Trophoblast cell (in vitro differentiated cells and primary cell): ENCODE results near the gene ARHGAP22.

Experiments
- DNase-seq, 2 donors: peaks; one replicate each; pipeline ENCODE4 v3.0.0-alpha.2; 2016
- H2AFZ ChIP-seq: 2 replicates; pipeline ENCODE4 v1.6.1; 2013; ENCODE audit warnings: low read length, moderate library complexity, mild to moderate bottlenecking; ENCODE audit not compliant: insufficient read depth, poor library complexity
- H2AK5ac ChIP-seq: 2 replicates; pipeline ENCODE4 v1.6.1; 2013; ENCODE audit warnings: mild to moderate bottlenecking, low read length
- H2BK120ac ChIP-seq: 2 replicates; pipeline ENCODE4 v1.6.1; 2013; ENCODE audit warnings: low read length, mild to moderate bottlenecking, moderate library complexity; ENCODE audit not compliant: insufficient read depth, poor library complexity
- H2BK12ac ChIP-seq: 2 replicates; pipeline ENCODE4 v1.6.1; 2013; ENCODE audit warnings: mild to moderate bottlenecking, low read length, moderate library complexity
- H2BK5ac ChIP-seq: 2 replicates; pipeline ENCODE4 v1.6.1; 2013; ENCODE audit warnings: low read length, low read depth, moderate library complexity, mild to moderate bottlenecking; ENCODE audit not compliant: poor library complexity
- H3K14ac ChIP-seq: 2 replicates; pipeline ENCODE4 v1.6.1; 2013; ENCODE audit warnings: mild to moderate bottlenecking, low read length
- H3K18ac ChIP-seq: 2 replicates; pipeline ENCODE4 v1.6.1; 2013; ENCODE audit warnings: mild to moderate bottlenecking, low read length
- H3K23ac ChIP-seq: 2 replicates; pipeline ENCODE4 v1.6.1; 2013; ENCODE audit warnings: low read length
- H3K27ac ChIP-seq: 2 replicates; pipeline ENCODE4 v1.5.1; 2013; ENCODE audit warnings: low read depth, mild to moderate bottlenecking, inconsistent platforms, low read length, moderate library complexity
- H3K27me3 ChIP-seq: 2 replicates; pipeline ENCODE4 v1.6.1; 2013; ENCODE audit warnings: inconsistent platforms, mild to moderate bottlenecking, low read length, moderate library complexity; ENCODE audit not compliant: insufficient read depth
- H3K36me3 ChIP-seq, 2 experiments: 1 replicate in 1 of 2; 2 replicates in 1 of 2; pipeline ENCODE4 v1.6.1; 2013; ENCODE audit warnings: low read length in 2 of 2, mild to moderate bottlenecking in 2 of 2, moderate library complexity in 1 of 2; ENCODE audit not compliant: insufficient read depth in 2 of 2, control insufficient read depth in 1 of 2
- H3K4ac ChIP-seq: 2 replicates; pipeline ENCODE4 v1.6.1; 2013; ENCODE audit warnings: low read depth, mild to moderate bottlenecking, low read length, moderate library complexity
- H3K4me1 ChIP-seq, 2 experiments: 1 replicate in 1 of 2; 2 replicates in 1 of 2; pipeline ENCODE4 v1.6.1; 2013; ENCODE audit warnings: low read length in 2 of 2, mild to moderate bottlenecking in 2 of 2, moderate library complexity in 1 of 2; ENCODE audit not compliant: insufficient read depth in 2 of 2, control insufficient read depth in 1 of 2
- H3K4me2 ChIP-seq: 2 replicates; pipeline ENCODE4 v1.6.1; 2013; ENCODE audit warnings: inconsistent platforms, mild to moderate bottlenecking, low read length, moderate library complexity
- H3K4me3 ChIP-seq: 2 replicates; pipeline ENCODE4 v1.5.1; 2013; ENCODE audit warnings: mild to moderate bottlenecking, low read depth, low read length, inconsistent platforms
- H3K79me1 ChIP-seq: one replicate; pipeline ENCODE4 v1.6.1; 2013; ENCODE audit warnings: low read length
- H3K79me2 ChIP-seq: 2 replicates; pipeline ENCODE4 v1.6.1; 2013; ENCODE audit warnings: low read length, mild to moderate bottlenecking; ENCODE audit not compliant: control insufficient read depth, insufficient read depth, poor library complexity
- H3K9ac ChIP-seq: 2 replicates; pipeline ENCODE4 v1.6.1; 2013; ENCODE audit warnings: mild to moderate bottlenecking, low read length
- H3K9me3 ChIP-seq: 2 replicates; pipeline ENCODE4 v1.6.1; 2013; ENCODE audit warnings: low read depth, mild to moderate bottlenecking, control low read depth, inconsistent platforms, low read length; ENCODE audit not compliant: insufficient read depth
- H4K12ac ChIP-seq: 2 replicates; pipeline ENCODE4 v1.6.1; 2013; ENCODE audit warnings: low read depth, mild to moderate bottlenecking, low read length, moderate library complexity
- H4K8ac ChIP-seq: 2 replicates; pipeline ENCODE4 v1.6.1; 2013; ENCODE audit warnings: low read depth, mild to moderate bottlenecking, low read length, moderate library complexity
- H4K91ac ChIP-seq: one replicate; pipeline ENCODE4 v1.6.1; 2013; ENCODE audit warnings: low read depth, mild to moderate bottlenecking, low read length, moderate library complexity
- WGBS: extraction: QIAGEN DNeasy Blood & Tissue Kit; methylation state at CpG from one replicate; pipeline ENCODE4 v1.1.7; 2013; ENCODE audit warnings: missing lambda C conversion rate; ENCODE audit not compliant: insufficient read length, insufficient coverage; ENCODE audit errors: extremely low coverage; 5-methylcytosine and 5-hydroxymethylcytosine counted together

The ARHGAP22 gene

GRCh38 chr10:48525113-48525512 lies 79.8 kb downstream of the ARHGAP22 start:
- H4K12ac ChIP-seq = no peak overlapping the region
- H2BK12ac ChIP-seq = no peak overlapping the region

DNA sequence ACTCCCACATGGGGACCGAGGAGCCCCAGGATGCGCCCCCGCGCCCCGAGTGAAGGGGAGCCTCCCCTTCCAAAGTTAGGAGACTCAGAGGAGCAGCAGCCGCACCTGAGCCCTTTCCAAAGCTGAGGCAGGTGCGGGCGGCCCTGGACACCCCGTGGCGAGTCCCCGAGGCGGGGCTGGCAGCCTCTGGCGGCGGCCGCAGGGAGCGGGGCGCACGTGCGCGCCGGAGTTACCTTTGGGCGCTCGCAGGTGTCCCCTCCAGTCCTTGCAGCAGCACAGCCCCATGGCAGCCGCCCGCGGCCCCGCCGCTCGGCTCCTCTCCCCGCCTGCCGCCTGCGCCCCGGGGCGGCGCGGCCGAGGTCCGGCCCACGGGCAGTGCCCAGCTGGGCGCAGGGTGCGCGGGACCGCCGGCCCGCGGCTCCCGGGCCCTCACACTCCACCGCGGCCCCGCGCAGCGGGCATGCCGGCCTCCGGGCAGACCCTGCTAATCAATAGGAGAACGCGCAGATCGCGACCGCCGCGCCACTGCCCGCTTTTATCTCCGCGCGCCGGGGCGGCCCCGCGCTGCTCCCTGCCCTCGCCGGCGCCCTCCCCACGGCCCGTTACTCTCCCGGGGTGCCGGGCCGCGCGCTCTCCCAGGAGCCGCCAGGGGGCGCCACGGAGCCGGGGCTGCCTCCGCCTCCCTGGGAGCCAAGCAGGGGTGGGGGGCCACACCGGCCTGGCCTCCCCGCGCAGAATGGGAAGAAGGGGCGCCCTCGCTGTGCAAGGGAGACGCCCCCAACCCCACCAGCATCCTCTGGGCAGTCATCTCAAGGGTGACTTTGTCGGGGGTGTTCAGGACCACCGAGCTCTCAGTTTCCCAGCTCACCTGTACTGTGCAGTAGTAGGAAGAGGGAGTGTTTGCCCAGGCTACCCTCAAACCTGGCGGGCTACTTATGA lies 80.8 kb downstream of the ARHGAP22 start:
- no peak overlapping the region for H4K12ac ChIP-seq
- H3K27me3 ChIP-seq = peaks cover 13% of the 10 kb centered on the region
- H3K9ac ChIP-seq = no peak overlapping the region
- no peak overlapping the region for H3K14ac ChIP-seq
- peaks cover 6 to 9% of the 10 kb centered on the region in 2 experiments for H3K4me1 ChIP-seq
- H3K79me2 ChIP-seq = no peaks in the 10 kb centered on the region
- no peaks in the 10 kb centered on the region for H3K79me1 ChIP-seq
- WGBS = no CpG with 5 or more reads among the region's 93 CpGs
- peak overlapping the region; percentile 96 for H3K4me2 ChIP-seq
- peaks cover 4% of the 10 kb centered on the region for H3K9me3 ChIP-seq
- no peak overlapping the region for H3K18ac ChIP-seq
- no peak overlapping the region for H2BK12ac ChIP-seq
- H2AFZ ChIP-seq = no peak overlapping the region
- no peak overlapping the region for H3K4ac ChIP-seq
- H3K23ac ChIP-seq = no peak overlapping the region
- DNase-seq = no peak
- no peak overlapping the region for H2AK5ac ChIP-seq
- H3K27ac ChIP-seq = no peak overlapping the region
- H4K8ac ChIP-seq = no peak overlapping the region
- peak overlapping the region; percentile 62 for H3K4me3 ChIP-seq
- no peak overlapping the region for H2BK5ac ChIP-seq
- no peak overlapping the region for H2BK120ac ChIP-seq
- H4K91ac ChIP-seq = no peak overlapping the region
- no peaks in the 10 kb centered on the region for H3K36me3 ChIP-seq

More at GRCh38 chr10:48525113-48525512, 79.8 kb downstream of the ARHGAP22 start:
- H3K79me1 ChIP-seq = no peaks in the 10 kb centered on the region
- WGBS = no CpG with 5 or more reads among the region's 5 CpGs
- peaks cover 6 to 9% of the 10 kb centered on the region in 2 experiments for H3K4me1 ChIP-seq
- H3K4me2 ChIP-seq = no peak overlapping the region
- no peaks in the 10 kb centered on the region for H3K36me3 ChIP-seq
- no peak overlapping the region for H2BK120ac ChIP-seq
- no peak overlapping the region for H3K4me3 ChIP-seq
- no peak overlapping the region for H3K18ac ChIP-seq
- no peak overlapping the region for H3K9ac ChIP-seq
- H2BK5ac ChIP-seq = no peak overlapping the region
- no peak overlapping the region for H3K4ac ChIP-seq
- peaks cover 4% of the 10 kb centered on the region for H3K9me3 ChIP-seq
- H4K8ac ChIP-seq = no peak overlapping the region
- no peak for DNase-seq
- H3K14ac ChIP-seq = no peak overlapping the region
- H2AFZ ChIP-seq = no peak overlapping the region
- H3K23ac ChIP-seq = no peak overlapping the region
- H3K27me3 ChIP-seq = peaks cover 13% of the 10 kb centered on the region
- H4K91ac ChIP-seq = no peak overlapping the region
- no peaks in the 10 kb centered on the region for H3K79me2 ChIP-seq
- H3K27ac ChIP-seq = no peak overlapping the region
- H2AK5ac ChIP-seq = no peak overlapping the region

DNA sequence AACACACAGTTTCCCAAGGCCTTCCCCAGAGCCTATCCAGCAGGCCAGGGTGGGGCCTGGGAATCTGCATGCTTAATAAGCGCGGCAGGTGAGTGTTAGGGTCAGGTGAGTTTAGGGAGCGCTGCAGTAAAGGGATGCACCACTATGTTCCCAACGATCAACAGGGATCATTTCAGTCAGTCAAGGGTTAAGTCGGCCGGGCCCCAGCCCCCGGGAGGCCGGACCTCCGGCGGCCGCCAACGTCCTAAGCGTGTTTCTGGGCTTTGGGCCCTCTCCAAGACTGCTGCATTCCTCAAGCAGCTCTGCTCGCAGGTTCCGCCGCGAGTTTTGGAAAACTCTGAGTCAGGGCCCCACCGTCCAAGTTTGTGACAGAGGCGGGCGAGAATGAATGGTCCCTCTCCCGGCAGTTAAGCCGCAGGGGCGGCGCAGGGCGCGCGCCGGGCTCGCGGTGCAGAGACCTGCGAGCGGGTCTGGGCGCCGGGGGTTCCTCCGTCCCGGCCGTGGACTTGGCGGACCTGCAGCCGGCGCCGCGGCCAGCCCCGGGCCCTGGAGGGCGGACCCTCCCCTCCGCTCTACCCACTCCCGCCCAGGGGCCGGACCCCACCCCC lies 81.6 kb downstream of the ARHGAP22 start:
- H4K91ac ChIP-seq = no peak overlapping the region
- H4K12ac ChIP-seq = no peak overlapping the region
- H3K4me3 ChIP-seq = peak overlapping the region; percentile 62
- H3K14ac ChIP-seq = no peak overlapping the region
- H4K8ac ChIP-seq = no peak overlapping the region
- H3K79me2 ChIP-seq = no peaks in the 10 kb centered on the region
- no peak overlapping the region for H3K23ac ChIP-seq
- no peak overlapping the region for H3K27ac ChIP-seq
- WGBS = no CpG with 5 or more reads among the region's 47 CpGs
- H3K79me1 ChIP-seq = no peaks in the 10 kb centered on the region
- no peak overlapping the region for H3K4ac ChIP-seq
- H2AFZ ChIP-seq = no peak overlapping the region
- H3K27me3 ChIP-seq = peaks cover 13% of the 10 kb centered on the region
- H2BK120ac ChIP-seq = no peak overlapping the region
- H3K18ac ChIP-seq = no peak overlapping the region
- H2BK5ac ChIP-seq = no peak overlapping the region
- H3K9me3 ChIP-seq = peaks cover 2% of the 10 kb centered on the region
- H3K4me1 ChIP-seq = peaks cover 6 to 9% of the 10 kb centered on the region in 2 experiments
- no peak overlapping the region for H2BK12ac ChIP-seq
- peak; percentile 35 to 61 for DNase-seq
- no peak overlapping the region for H2AK5ac ChIP-seq
- H3K36me3 ChIP-seq = no peaks in the 10 kb centered on the region
- peak overlapping the region; percentile 96 for H3K4me2 ChIP-seq
- no peak overlapping the region for H3K9ac ChIP-seq

DNA sequence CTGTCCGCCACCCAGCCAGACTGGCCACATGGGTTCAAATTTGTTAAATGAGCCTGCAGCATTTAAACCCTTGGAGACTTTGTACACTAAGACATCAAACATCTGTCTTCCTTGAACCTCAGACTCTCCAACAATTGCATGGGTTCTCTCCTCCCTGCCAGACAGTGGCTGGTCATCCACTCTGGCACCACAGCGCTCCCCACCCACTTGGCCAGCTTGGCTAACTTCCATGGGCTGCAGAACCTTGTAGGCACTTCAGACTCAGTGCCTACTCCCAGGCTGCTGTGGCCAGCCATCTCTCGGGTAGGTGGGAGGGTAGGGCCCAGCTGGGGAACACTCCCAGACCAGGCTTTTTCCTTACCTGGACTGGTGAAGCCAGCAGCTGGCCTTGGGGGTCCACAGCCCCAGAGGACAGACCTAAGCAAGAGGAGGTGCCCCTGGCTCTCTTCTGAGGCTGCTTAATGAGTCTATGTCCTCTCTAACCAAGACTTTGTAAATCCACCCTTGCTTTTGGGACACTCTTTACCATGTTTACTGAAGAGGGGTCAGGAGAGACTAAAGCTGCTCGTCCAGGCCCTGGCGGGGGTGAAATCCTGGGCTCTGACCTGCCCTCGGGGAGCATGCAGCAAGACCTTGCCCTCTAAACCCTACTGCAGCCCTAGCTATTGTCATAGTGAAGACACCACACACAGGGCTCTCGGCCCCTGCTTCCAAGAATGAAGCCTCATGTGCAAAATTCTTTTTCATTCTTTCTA lies 82.7 kb downstream of the ARHGAP22 start:
- whole genome bisulfite sequencing = no CpG with 5 or more reads among the region's 7 CpGs
- peaks cover 2% of the 10 kb centered on the region for H3K9me3 ChIP-seq
- H3K18ac ChIP-seq = no peak overlapping the region
- H2BK12ac ChIP-seq = no peak overlapping the region
- no peak overlapping the region for H3K4me2 ChIP-seq
- no peak overlapping the region for H4K91ac ChIP-seq
- H3K4me1 ChIP-seq = peaks cover 6 to 9% of the 10 kb centered on the region in 2 experiments
- no peaks in the 10 kb centered on the region for H3K36me3 ChIP-seq
- no peak overlapping the region for H3K9ac ChIP-seq
- no peaks in the 10 kb centered on the region for H3K79me2 ChIP-seq
- no peaks in the 10 kb centered on the region for H3K79me1 ChIP-seq
- no peak overlapping the region for H4K8ac ChIP-seq
- no peak for DNase-seq
- H3K23ac ChIP-seq = no peak overlapping the region
- no peak overlapping the region for H2BK120ac ChIP-seq
- H2BK5ac ChIP-seq = no peak overlapping the region
- H3K4me3 ChIP-seq = no peak overlapping the region
- no peak overlapping the region for H2AK5ac ChIP-seq
- H4K12ac ChIP-seq = no peak overlapping the region
- H3K4ac ChIP-seq = no peak overlapping the region
- H3K27ac ChIP-seq = no peak overlapping the region
- no peak overlapping the region for H2AFZ ChIP-seq
- H3K14ac ChIP-seq = no peak overlapping the region
- peaks cover 13% of the 10 kb centered on the region for H3K27me3 ChIP-seq
